NCI-H748 treated with DMSO at 0.1 percent for 48 hours (cell line): ENCODE results near the gene RFX6.

ENCODE experiments used
- DNase-seq: peaks from one replicate; lab custom pipeline; 2025; lab: John Stamatoyannopoulos, UW

RFX6 gene

GRCh38 chr6:116894669-116895068, 17.6 kb downstream of the RFX6 start:
- DNase-seq = no peak

- DNase-seq = no peak
These were observed 18.9 kb downstream of the RFX6 start for GRCh38 chr6:116895935-116896334.

- no peak for DNase-seq
These were observed 25.6 kb downstream of the RFX6 start for GRCh38 chr6:116902634-116903033.

GRCh38 chr6:116922853-116923548, 46.0 kb downstream of the RFX6 start:
- no peak for DNase-seq

- DNase-seq = no peak
These were observed 47.2 kb downstream of the RFX6 start for GRCh38 chr6:116924245-116924644.

GRCh38 chr6:116925088-116925794, 48.2 kb downstream of the RFX6 start:
- no peak for DNase-seq

GRCh38 chr6:116928677-116929076, 51.6 kb downstream of the RFX6 start:
- no peak for DNase-seq

GRCh38 chr6:116929825-116930224, 52.8 kb downstream of the RFX6 start:
- DNase-seq = no peak

GRCh38 chr6:116931456-116931855, 54.4 kb downstream of the RFX6 start:
- DNase-seq = no peak

- no peak for DNase-seq
These were observed 55.5 kb downstream of the RFX6 start for GRCh38 chr6:116932496-116932895.

GRCh38 chr6:116933485-116933884, 56.4 kb downstream of the RFX6 start:
- DNase-seq = no peak

- DNase-seq = no peak
These were observed 61.3 kb downstream of the RFX6 start for GRCh38 chr6:116938305-116938704.

GRCh38 chr6:116941727-116942126, 64.7 kb downstream of the RFX6 start:
- no peak for DNase-seq

GRCh38 chr6:116945809-116946208, 68.8 kb downstream of the RFX6 start:
- DNase-seq = no peak

- no peak for DNase-seq
These were observed 71.7 kb downstream of the RFX6 start for GRCh38 chr6:116948533-116949304.

- DNase-seq = no peak
These were observed 72.9 kb downstream of the RFX6 start for GRCh38 chr6:116949964-116950363.

- DNase-seq = no peak
These were observed 77.3 kb downstream of the RFX6 start for GRCh38 chr6:116954335-116954734.

- peak; percentile 80 for DNase-seq
These were observed 77.9 kb downstream of the RFX6 start for GRCh38 chr6:116954938-116955337.

GRCh38 chr6:116955773-116956172, 78.7 kb downstream of the RFX6 start:
- no peak for DNase-seq

- no peak for DNase-seq
These were observed 86.9 kb downstream of the RFX6 start for GRCh38 chr6:116963972-116964371.

GRCh38 chr6:116966675-116967576, 89.9 kb downstream of the RFX6 start:
- DNase-seq = no peak
